ENCODE results near the gene ACY1. TPM values are rescaled to one million over a fixed set of nuclear protein-coding genes. Genes with fewer than 3 reads are reported as not detected.

The ACY1 gene
- total RNA-seq, 1 donor, result 38.0 TPM

Small RNAs within 50 kb of the gene (small RNA-seq; reads per million reads assigned to genes)
- not detected for gene AC115284.1

Other genes starting within 250 kb of the ACY1 start
- gene IQCF6, start 204.3 kb upstream of the ACY1 start, total RNA-seq, result not detected
- not detected for gene IQCF2, start 121.9 kb upstream of the ACY1 start, total RNA-seq
- gene IQCF5, start 107.9 kb upstream of the ACY1 start, total RNA-seq, result 0.27 TPM
- gene IQCF1, start 80.2 kb upstream of the ACY1 start, total RNA-seq, result not detected
- 32.3 TPM for gene RRP9, start 41.6 kb upstream of the ACY1 start, total RNA-seq
- gene PARP3, start 41.2 kb upstream of the ACY1 start, total RNA-seq, result 21.8 TPM
- gene GPR62, start 28.2 kb upstream of the ACY1 start, total RNA-seq, result under 0.01 TPM
- 4.0 TPM for gene PCBP4, start 16.1 kb upstream of the ACY1 start, total RNA-seq
- gene ABHD14B, start 9.5 kb upstream of the ACY1 start, total RNA-seq, result 103 TPM
- 28.5 TPM for gene ABHD14A, start 8.5 kb upstream of the ACY1 start, total RNA-seq
- gene RPL29, start 12.4 kb downstream of the ACY1 start, total RNA-seq, result 3,278 TPM
- gene DUSP7, start 73.0 kb downstream of the ACY1 start, total RNA-seq, result 25.3 TPM
- 6.7 TPM for gene POC1A, start 170.9 kb downstream of the ACY1 start, total RNA-seq
- 25.6 TPM for gene ALAS1, start 214.6 kb downstream of the ACY1 start, total RNA-seq
- gene TLR9, start 242.1 kb downstream of the ACY1 start, total RNA-seq, result under 0.01 TPM

All from hematopoietic multipotent progenitor cell (in vitro differentiated cells).